CD4-positive, alpha-beta T cell (primary cell): Measurements from ENCODE around the gene PTF1A. TPM values are rescaled to one million over a fixed set of nuclear protein-coding genes. Genes with fewer than 3 reads are reported as not detected.

ENCODE experiments used
- ATAC-seq: fragments of 200-7000 bp; cut with Tn5 transposase; one replicate; pipeline ENCODE4 v1.10.0; 2022; ENCODE audit warnings: mild to moderate bottlenecking; ENCODE audit not compliant: poor library complexity
- CTCF ChIA-PET: fragments of 350-600 bp; sonication (Branson Sonifier 250); formaldehyde crosslinking; loops from one replicate; lab custom pipeline; 2021; ENCODE audit warnings: antibody characterized with exemption, inconsistent platforms; lab: Charles Lee
- POLR2A ChIA-PET: fragments of 350-600 bp; sonication (Branson Sonifier 250); formaldehyde crosslinking; loops from one replicate; lab custom pipeline; 2021; ENCODE audit warnings: antibody characterized with exemption, inconsistent platforms; lab: Charles Lee
- DNase-seq, 14 experiments: peaks; one replicate each; pipeline ENCODE4 v3.0.0-alpha.2; 2013 to 2020; ENCODE audit warnings: mixed read lengths in 2 of 14
- H3K27ac ChIP-seq, 2 donors: one replicate each; pipeline versions ENCODE4 v1.5.1 to v1.7.0; 2013; ENCODE audit warnings: low read length in 2 of 2, low read depth in 1 of 2, mild to moderate bottlenecking in 1 of 2
- H3K27me3 ChIP-seq, 2 experiments: 1 replicate in 1 of 2; 2 replicates in 1 of 2; pipeline versions ENCODE4 v1.6.1 to v1.7.0; 2013; ENCODE audit warnings: low read length in 2 of 2, control low read depth in 1 of 2, mild to moderate bottlenecking in 1 of 2, moderate library complexity in 1 of 2; ENCODE audit not compliant: insufficient read depth in 2 of 2, control insufficient read depth in 1 of 2
- H3K36me3 ChIP-seq: one replicate; pipeline ENCODE4 v1.6.1; 2013; ENCODE audit warnings: low read length, control low read depth; ENCODE audit not compliant: insufficient read depth
- H3K4me1 ChIP-seq: one replicate; pipeline ENCODE4 v1.6.1; 2013; ENCODE audit warnings: low read length, control low read depth; ENCODE audit not compliant: insufficient read depth
- H3K4me3 ChIP-seq: one replicate; pipeline ENCODE4 v1.5.1; 2013; ENCODE audit warnings: mild to moderate bottlenecking, low read length, moderate library complexity
- H3K9me3 ChIP-seq, 2 experiments: 1 replicate in 1 of 2; 2 replicates in 1 of 2; pipeline versions ENCODE4 v1.6.1 to v1.7.0; 2013; ENCODE audit warnings: low read length in 2 of 2, mild to moderate bottlenecking in 2 of 2, control low read depth in 1 of 2, moderate library complexity in 1 of 2; ENCODE audit not compliant: control insufficient read depth in 1 of 2, insufficient read depth in 1 of 2
- H3K27ac Mint-ChIP-seq: one replicate; pipeline ENCODE4 v1.8.0; 2020; ENCODE audit warnings: mixed read lengths
- H3K27me3 Mint-ChIP-seq: one replicate; pipeline ENCODE4 v1.8.0; 2021; ENCODE audit warnings: mixed read lengths
- H3K36me3 Mint-ChIP-seq: one replicate; pipeline ENCODE4 v1.8.0; 2021; ENCODE audit warnings: low read depth, mixed read lengths
- H3K4me1 Mint-ChIP-seq: one replicate; pipeline ENCODE4 v1.8.0; 2021; ENCODE audit warnings: low read depth, mixed read lengths
- H3K4me3 Mint-ChIP-seq: one replicate; pipeline ENCODE4 v1.8.0; 2020; ENCODE audit warnings: mild to moderate bottlenecking, mixed read lengths
- H3K9me3 Mint-ChIP-seq: one replicate; pipeline ENCODE4 v1.8.0; 2020; ENCODE audit warnings: mixed read lengths
- intact Hi-C, 2 experiments: fragments of 100-400 bp; cut with DNase I in 1 of 2; cut with micrococcal nuclease in 1 of 2; formaldehyde crosslinking; loops; one replicate each; pipeline versions ENCODE4 v1.15.1 to v1.9.0; 2023 to 2025; cut with DNase I, micrococcal nuclease
- total RNA-seq, 174 experiments: library from RNA in 2 of 174; stranded (reverse) in 2 of 174; gene quantifications; one replicate each; pipeline ENCODE4 v1.2.3 and lab custom pipeline; 2021 to 2026
- TF ChIP-seq, protein P1 (sequence below): fragments of 200-600 bp; IDR thresholded peaks from one replicate; pipeline ENCODE4 v1.8.0; 2022; ENCODE audit warnings: antibody characterized with exemption, mild to moderate bottlenecking

Gene PTF1A
- total RNA-seq, 2 experiments from 2014 or later, result not detected

DNA sequence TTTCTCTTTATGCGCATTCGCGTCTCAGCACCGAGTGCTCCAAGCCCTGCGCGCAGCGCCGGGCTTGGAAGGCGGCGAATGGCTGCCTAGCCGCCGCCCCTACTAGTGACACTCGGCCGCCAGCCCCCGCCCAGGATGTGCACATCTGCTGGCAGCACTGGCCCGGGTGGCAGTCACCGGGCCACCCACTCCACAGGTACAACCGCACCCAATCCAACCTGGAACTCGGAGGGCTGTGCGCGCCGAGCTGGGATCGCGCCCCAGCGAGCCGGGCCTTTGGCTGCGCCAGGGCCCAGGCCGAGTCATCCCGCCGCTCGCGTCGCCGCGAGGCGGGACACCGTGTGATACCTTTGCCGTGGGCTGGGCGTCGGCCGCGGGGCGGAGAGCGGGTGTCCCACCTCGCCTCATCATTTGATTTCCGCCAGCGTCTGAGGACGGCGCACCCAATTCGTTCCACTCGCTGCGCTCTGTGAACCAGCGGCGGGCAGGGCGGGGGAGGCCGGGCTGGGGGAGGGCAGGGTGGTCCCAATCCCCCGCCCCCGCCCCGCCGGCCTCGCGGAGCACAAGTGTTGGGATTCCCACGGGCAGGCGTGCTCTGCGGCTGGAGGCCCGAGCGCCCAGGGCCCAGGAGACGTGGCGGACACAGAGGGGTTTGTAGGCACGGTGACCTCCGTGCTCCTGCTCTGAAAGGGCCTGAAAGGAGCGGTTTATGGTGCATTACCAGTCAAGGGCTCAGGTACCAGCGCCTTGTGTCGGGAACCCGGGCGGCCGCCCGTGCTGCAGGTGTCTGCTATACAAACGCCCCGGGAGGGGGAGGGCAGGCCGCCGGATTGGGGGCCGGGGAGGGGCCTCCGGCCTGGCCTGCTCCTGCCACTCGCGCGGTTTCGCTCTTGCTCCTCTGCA, 17.8 kb upstream of the PTF1A start:
- no peaks in the 10 kb centered on the region for H3K4me1 Mint-ChIP-seq
- Histone ChIP-seq H3K27me3 (peaks cover 48 to 88% of the 10 kb centered on the region in 2 experiments), H3K4me3 (no peak overlapping the region), H3K27ac (no peak overlapping the region), H3K9me3 (peaks cover 0 to 13% of the 10 kb centered on the region in 2 experiments), H3K4me1 (no peaks in the 10 kb centered on the region), H3K36me3 (no peaks in the 10 kb centered on the region)
- no peak for ATAC-seq
- H3K4me3 Mint-ChIP-seq, result no peak overlapping the region
- H3K27ac Mint-ChIP-seq, result no peak overlapping the region
- intact Hi-C loops, result no loop called here
- TF ChIP-seq, protein P1, sequence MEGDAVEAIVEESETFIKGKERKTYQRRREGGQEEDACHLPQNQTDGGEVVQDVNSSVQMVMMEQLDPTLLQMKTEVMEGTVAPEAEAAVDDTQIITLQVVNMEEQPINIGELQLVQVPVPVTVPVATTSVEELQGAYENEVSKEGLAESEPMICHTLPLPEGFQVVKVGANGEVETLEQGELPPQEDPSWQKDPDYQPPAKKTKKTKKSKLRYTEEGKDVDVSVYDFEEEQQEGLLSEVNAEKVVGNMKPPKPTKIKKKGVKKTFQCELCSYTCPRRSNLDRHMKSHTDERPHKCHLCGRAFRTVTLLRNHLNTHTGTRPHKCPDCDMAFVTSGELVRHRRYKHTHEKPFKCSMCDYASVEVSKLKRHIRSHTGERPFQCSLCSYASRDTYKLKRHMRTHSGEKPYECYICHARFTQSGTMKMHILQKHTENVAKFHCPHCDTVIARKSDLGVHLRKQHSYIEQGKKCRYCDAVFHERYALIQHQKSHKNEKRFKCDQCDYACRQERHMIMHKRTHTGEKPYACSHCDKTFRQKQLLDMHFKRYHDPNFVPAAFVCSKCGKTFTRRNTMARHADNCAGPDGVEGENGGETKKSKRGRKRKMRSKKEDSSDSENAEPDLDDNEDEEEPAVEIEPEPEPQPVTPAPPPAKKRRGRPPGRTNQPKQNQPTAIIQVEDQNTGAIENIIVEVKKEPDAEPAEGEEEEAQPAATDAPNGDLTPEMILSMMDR, result no peak
- no peaks in the 10 kb centered on the region for H3K36me3 Mint-ChIP-seq
- CTCF ChIA-PET, result no interaction called here
- H3K27me3 Mint-ChIP-seq, result peaks cover 79% of the 10 kb centered on the region
- POLR2A ChIA-PET, result no interaction called here
- DNase-seq, result no peak
- no peaks in the 10 kb centered on the region for H3K9me3 Mint-ChIP-seq

GRCh38 chr10:23174977-23175512, 17.1 kb upstream of the PTF1A start:
- H3K4me3 Mint-ChIP-seq, result no peak overlapping the region

GRCh38 chr10:23186178-23186577, 5.9 kb upstream of the PTF1A start:
- Histone ChIP-seq H3K4me1 (no peaks in the 10 kb centered on the region), H3K27me3 (peaks cover 28 to 42% of the 10 kb centered on the region in 2 experiments), H3K4me3 (no peak overlapping the region), H3K27ac (no peak overlapping the region), H3K36me3 (no peaks in the 10 kb centered on the region), H3K9me3 (no peaks in the 10 kb centered on the region)
- Mint-ChIP-seq H3K36me3 (no peaks in the 10 kb centered on the region), H3K27me3 (peaks cover 75% of the 10 kb centered on the region), H3K4me3 (no peak overlapping the region), H3K4me1 (no peaks in the 10 kb centered on the region), H3K9me3 (no peaks in the 10 kb centered on the region), H3K27ac (no peak overlapping the region)
- ATAC-seq (no peak), DNase-seq (no peak)
- TF ChIP-seq, protein P1, result no peak
- CTCF ChIA-PET, result no interaction called here
- POLR2A ChIA-PET, result interaction anchor here (0.6 kb wide), 1 partner anchor 1341 kb away, joined by 5 read pairs; no protein-coding TSS in a partner anchor
- intact Hi-C loops, result no loop called here

More at GRCh38 chr10:23174977-23175512, 17.1 kb upstream of the PTF1A start:
- H3K27me3 ChIP-seq, result peaks cover 54 to 89% of the 10 kb centered on the region in 2 experiments
- H3K4me3 ChIP-seq, result no peak overlapping the region
- ChIA-PET CTCF (no interaction called here), POLR2A (interaction anchor here (1.0 kb wide), 1 partner anchor 14 kb away, joined by 3 read pairs; no protein-coding TSS in a partner anchor)
- H3K36me3 Mint-ChIP-seq, result no peaks in the 10 kb centered on the region
- peaks cover 0 to 13% of the 10 kb centered on the region in 2 experiments for H3K9me3 ChIP-seq
- DNase-seq (no peak), ATAC-seq (no peak)
- H3K4me1 Mint-ChIP-seq, result no peaks in the 10 kb centered on the region
- peaks cover 79% of the 10 kb centered on the region for H3K27me3 Mint-ChIP-seq
- no peak overlapping the region for H3K27ac ChIP-seq
- no peak overlapping the region for H3K27ac Mint-ChIP-seq
- intact Hi-C loops, result no loop called here
- no peaks in the 10 kb centered on the region for H3K4me1 ChIP-seq
- no peaks in the 10 kb centered on the region for H3K36me3 ChIP-seq
- TF ChIP-seq, protein P1, result no peak
- H3K9me3 Mint-ChIP-seq, result no peaks in the 10 kb centered on the region
